ENCODE measurements around the gene DEPP1. TPM values are rescaled to one million over a fixed set of nuclear protein-coding genes. Genes with fewer than 3 reads are reported as not detected.

Gene DEPP1
- total and polyA plus RNA-seq, 2 of the 4 experiments (the other 2 are of a cell fraction) = 13.6 to 30.0 TPM

GRCh38 chr10:44959247-44960087 is 19.1 kb downstream of the DEPP1 start, which contains the start of gene RASSF4:
Gene RASSF4 (plus strand): TSS chr10:44959802. CDS start chr10:44970203, 10,401 bp downstream.
- Histone ChIP-seq H4K20me1 (ENCODE audit: insufficient read depth, low read length) (no peaks in the 10 kb centered on the region), H4K91ac (ENCODE audit: insufficient read depth, low read depth, low read length) (peak within 1 kb of the TSS; percentile 14), H2AFZ (replicated peaks; ENCODE audit: low read length, poor library complexity) (peak within 1 kb of the TSS; percentile 96), H4K5ac (ENCODE audit: low read depth, low read length) (peak within 1 kb of the TSS; percentile 71), H3K4ac (ENCODE audit: low read depth, low read length) (peak within 1 kb of the TSS; percentile 82), H4K8ac (ENCODE audit: low read depth in 2 of 2, low read length in 2 of 2) (peak within 1 kb of the TSS; percentile 2 to 68; a peak in 2 of 4 replicates), H3K23ac (ENCODE audit: low read depth, low read length) (peak within 1 kb of the TSS; percentile 75; the same call in 1 of the 2 replicates), H2BK20ac (ENCODE audit: low read depth, low read length) (no peak within 1 kb of the TSS), H2AK5ac (ENCODE audit: low read depth, low read length) (no peak within 1 kb of the TSS; the same call in 1 of the 2 replicates), H3K79me1 (ENCODE audit: low read depth in 1 of 2, low read length in 2 of 2) (peaks cover 11 to 27% of the 10 kb centered on the region in 2 experiments; a peak in 3 of 4 replicates), H3K9me3 (ENCODE audit: control insufficient read depth, insufficient read depth, low read length) (peaks cover 2% of the 10 kb centered on the region; the same call in 1 of the 2 replicates), H3K9me1 (ENCODE audit: insufficient read depth, low read length) (peaks cover 11% of the 10 kb centered on the region), H3K27me3 (ENCODE audit: control insufficient read depth, insufficient read depth, low read length) (no peaks in the 10 kb centered on the region), H3K18ac (ENCODE audit: low read depth, low read length) (peak within 1 kb of the TSS; percentile 29; the same call in 1 of the 2 replicates), H2BK5ac (ENCODE audit: low read depth, low read length, poor library complexity, severe bottlenecking) (peak within 1 kb of the TSS; percentile 82), H2BK120ac (ENCODE audit: low read depth, low read length) (peak within 1 kb of the TSS; percentile 70), H2BK15ac (ENCODE audit: low read depth, low read length) (no peak within 1 kb of the TSS), H3K4me1 (ENCODE audit: control insufficient read depth, insufficient read depth, low read length) (peaks cover 17% of the 10 kb centered on the region), H3K27ac (ENCODE audit: insufficient read depth, low read length) (peak within 1 kb of the TSS; percentile 81), H3K4me3 (ENCODE audit: insufficient read depth, low read depth, low read length) (peak within 1 kb of the TSS; percentile 89), H3K9ac (ENCODE audit: low read depth, low read length) (peak within 1 kb of the TSS; percentile 78), H3K56ac (ENCODE audit: extremely low read depth, insufficient read depth, low read length) (peak within 1 kb of the TSS; percentile 23; the same call in 1 of the 2 replicates), H3K36me3 (ENCODE audit: control insufficient read depth, insufficient read depth, low read length) (peaks cover 8% of the 10 kb centered on the region; the same call in 1 of the 2 replicates), H3K4me2 (ENCODE audit: low read depth, low read length) (peak within 1 kb of the TSS; percentile 97), H2AK9ac (replicated peaks; ENCODE audit: low read depth, low read length, poor library complexity) (peak within 1 kb of the TSS; percentile 74), H3K14ac (replicated peaks; ENCODE audit: low read depth, low read length) (peak within 1 kb of the TSS; percentile 77)
- TF ChIP-seq POLR2A (IDR thresholded peaks at IDR 0.05; ENCODE audit: low read depth, low read length) = peak; percentile 43; the same call in 1 of the 2 replicates
- TF ChIP-seq NFE2L2 (IDR thresholded peaks at IDR 0.05; ENCODE audit: low read depth, low read length) = no peak
- TF ChIP-seq CEBPB (IDR thresholded peaks at IDR 0.05; ENCODE audit: low read depth, low read length) = peak; percentile 58; the same call in 1 of the 2 replicates
- TF ChIP-seq MAZ (IDR thresholded peaks at IDR 0.05; ENCODE audit: borderline replicate concordance, low read depth, low read length) = peak; percentile 52; the same call in 1 of the 2 replicates
- WGBS, 2 experiments (ENCODE audit: extremely low coverage in 2 of 2, insufficient read length in 1 of 2) = 3% methylated on average over 34 of the region's 74 CpGs; no CpG with 5 or more reads in 1 of the 2 experiments
- BruUV-seq (replicated peaks) = no TSS peak
- ChIA-PET CTCF (interaction anchor here (0.6 kb wide), 1 partner anchor 21 kb away, joined by 3 read pairs; no protein-coding TSS in a partner anchor), POLR2A (ENCODE audit: unreplicated experiment) (no interaction called here)
- ATAC-seq (ENCODE audit: low read depth) (peak; percentile 98), DNase-seq (peak; percentile 74)
- dilution Hi-C loops (cut with HindIII; ENCODE audit: low sequenced_read_pairs, unreplicated experiment) = no loop called here
- intact Hi-C loops (cut with micrococcal nuclease) = no loop called here
- in situ Hi-C loops (cut with MboI; ENCODE audit: low sequenced_read_pairs) = no loop called here

Measured in IMR-90 (cell line).